ENCODE data around the gene APOOL.
"Not testable (repeated sequence)": the region's sequence is repeated elsewhere in the genome, so short reads cannot be mapped to it uniquely, and the experiment has no call there.

APOOL gene

GRCh38 chrX:85012098-85012497 is 8.4 kb downstream of the APOOL start:
- TF ChIP-seq CTCF (IDR thresholded peaks at IDR 0.05) = no peak
- no peak for DNase-seq (ENCODE audit: low spot score)
- Histone ChIP-seq H3K27ac (no peak overlapping the region), H3K4me3 (no peak overlapping the region)

- H3K4me3 ChIP-seq; H3K27ac ChIP-seq; DNase-seq (ENCODE audit: low spot score): not testable (repeated sequence)
Measured at GRCh38 chrX:85015351-85015750, 11.7 kb downstream of the APOOL start.

- no peak for TF ChIP-seq CTCF (IDR thresholded peaks at IDR 0.05)
- no peak for DNase-seq (ENCODE audit: low spot score)
- Histone ChIP-seq H3K27ac (no peak overlapping the region), H3K4me3 (no peak overlapping the region)
Measured at GRCh38 chrX:85017721-85018120, 14.0 kb downstream of the APOOL start.

GRCh38 chrX:85018471-85018870 is 14.8 kb downstream of the APOOL start:
- no peak overlapping the region for H3K4me3 ChIP-seq
- H3K27ac ChIP-seq = no peak overlapping the region
- no peak for TF ChIP-seq CTCF (IDR thresholded peaks at IDR 0.05)
- DNase-seq (ENCODE audit: low spot score) = no peak

- DNase-seq (ENCODE audit: low spot score) = no peak
- Histone ChIP-seq H3K4me3 (no peak overlapping the region), H3K27ac (no peak overlapping the region)
- no peak for TF ChIP-seq CTCF (IDR thresholded peaks at IDR 0.05)
Measured at GRCh38 chrX:85020216-85020615, 16.5 kb downstream of the APOOL start.

GRCh38 chrX:85024044-85024443 is 20.4 kb downstream of the APOOL start:
- DNase-seq (ENCODE audit: low spot score) = no peak
- no peak for TF ChIP-seq CTCF (IDR thresholded peaks at IDR 0.05)
- H3K27ac ChIP-seq = no peak overlapping the region
- H3K4me3 ChIP-seq = no peak overlapping the region

GRCh38 chrX:85024562-85024961 is 20.9 kb downstream of the APOOL start:
- no peak for DNase-seq (ENCODE audit: low spot score)
- H3K4me3 ChIP-seq = no peak overlapping the region
- H3K27ac ChIP-seq = peak overlapping the region in 1 of 2 donors; percentile 33
- TF ChIP-seq CTCF (IDR thresholded peaks at IDR 0.05) = no peak

- TF ChIP-seq CTCF (IDR thresholded peaks at IDR 0.05) = no peak
- DNase-seq (ENCODE audit: low spot score) = no peak
- Histone ChIP-seq H3K4me3 (no peak overlapping the region), H3K27ac (no peak overlapping the region)
Measured at GRCh38 chrX:85026170-85026569, 22.5 kb downstream of the APOOL start.
